Spinal cord (tissue), 10 donors: ENCODE results near the gene CMYA5. TPM values are rescaled to one million over a fixed set of nuclear protein-coding genes. Genes with fewer than 3 reads are reported as not detected.
"Not testable (repeated sequence)": the region's sequence is repeated elsewhere in the genome, so short reads cannot be mapped to it uniquely, and the experiment has no call there.

Experiments used
- DNase-seq, 6 donors: peaks; one replicate each; pipeline versions ENCODE4 v3.0.0 to v3.0.0-alpha.2; 2013 to 2015; ENCODE audit warnings: low spot score in 6 of 6, low read depth in 4 of 6
- H3K27ac ChIP-seq: one replicate; pipeline ENCODE4 v1.5.1; 2013; ENCODE audit warnings: low read depth, low read length, control low read depth
- H3K27me3 ChIP-seq: one replicate; pipeline ENCODE4 v1.6.1; 2013; ENCODE audit warnings: low read length; ENCODE audit not compliant: control insufficient read depth, insufficient read depth
- H3K36me3 ChIP-seq: one replicate; pipeline ENCODE4 v1.6.1; 2013; ENCODE audit warnings: low read length; ENCODE audit not compliant: control insufficient read depth, insufficient read depth
- H3K4me1 ChIP-seq: one replicate; pipeline ENCODE4 v1.6.1; 2013; ENCODE audit warnings: low read length; ENCODE audit not compliant: control insufficient read depth, insufficient read depth
- H3K4me3 ChIP-seq: one replicate; pipeline ENCODE4 v1.5.1; 2013; ENCODE audit warnings: low read depth, low read length, control low read depth
- H3K9me3 ChIP-seq: one replicate; pipeline ENCODE4 v1.6.1; 2013; ENCODE audit warnings: low read length; ENCODE audit not compliant: control insufficient read depth, insufficient read depth
- WGBS: methylation state at CpG from one replicate; pipeline ENCODE4 v1.1.5; 2013; ENCODE audit warnings: missing lambda C conversion rate; ENCODE audit not compliant: insufficient coverage; 5-methylcytosine and 5-hydroxymethylcytosine counted together
- polyA plus RNA-seq, 2 donors: library from polyadenylated mRNA; unstranded; fragments of 120-200 nt; gene quantifications; one replicate each; pipeline ENCODE4 v1.2.1, GENCODE V29; 2013; ENCODE audit not compliant: insufficient read length in 2 of 2
- total RNA-seq, 2 donors: library from RNA; depleted of rRNA in 1 of 2; stranded (reverse); fragments of 120-200 nt in 1 of 2; fragments of >200 nt in 1 of 2; gene quantifications; one replicate each; pipeline versions ENCODE4 v1.2.3 to v1.2.4, GENCODE V29; 2013 to 2014
- donor health status: healthy.

The CMYA5 gene
- total and polyA plus RNA-seq, 4 donors: 4.0 to 9.2 (median 4.6) TPM

- DNase-seq: no peak
- H3K9me3 ChIP-seq: no peaks in the 10 kb centered on the region
- H3K36me3 ChIP-seq: no peaks in the 10 kb centered on the region
- whole genome bisulfite sequencing: 75% methylated on average over 1 of the region's 4 CpGs
- H3K27me3 ChIP-seq: no peaks in the 10 kb centered on the region
- H3K4me1 ChIP-seq: no peaks in the 10 kb centered on the region
- no peak overlapping the region for H3K4me3 ChIP-seq
- no peak overlapping the region for H3K27ac ChIP-seq
Observed at GRCh38 chr5:79697222-79698170, 7.9 kb downstream of the CMYA5 start.

GRCh38 chr5:79699763-79700400 is 10.2 kb downstream of the CMYA5 start:
- 100% methylated on average over 1 of the region's 4 CpGs for WGBS
- H3K4me1 ChIP-seq: no peaks in the 10 kb centered on the region
- H3K27ac ChIP-seq: no peak overlapping the region
- no peaks in the 10 kb centered on the region for H3K9me3 ChIP-seq
- DNase-seq: no peak
- no peaks in the 10 kb centered on the region for H3K27me3 ChIP-seq
- H3K36me3 ChIP-seq: no peaks in the 10 kb centered on the region
- no peak overlapping the region for H3K4me3 ChIP-seq

GRCh38 chr5:79702606-79703380 is 13.2 kb downstream of the CMYA5 start:
- no peaks in the 10 kb centered on the region for H3K9me3 ChIP-seq
- no peak overlapping the region for H3K27ac ChIP-seq
- H3K27me3 ChIP-seq: no peaks in the 10 kb centered on the region
- WGBS: 36% methylated on average over 2 of the region's 3 CpGs
- H3K4me1 ChIP-seq: no peaks in the 10 kb centered on the region
- H3K4me3 ChIP-seq: no peak overlapping the region
- DNase-seq: peak in 1 of 6 donors; percentile 28
- H3K36me3 ChIP-seq: no peaks in the 10 kb centered on the region

DNA sequence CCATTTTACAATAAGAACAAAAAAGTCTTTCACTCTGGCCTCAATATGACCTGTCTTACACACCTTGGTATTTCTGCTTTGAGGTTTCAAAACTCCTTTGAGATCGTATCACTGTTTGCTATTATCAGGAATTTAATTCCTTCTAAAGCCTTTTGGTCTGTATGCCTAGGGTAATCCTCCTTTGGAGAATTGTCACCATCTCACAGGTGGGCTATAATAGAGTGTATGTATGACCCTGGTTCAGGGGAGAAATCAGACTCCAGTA is 13.7 kb downstream of the CMYA5 start:
- no peak overlapping the region for H3K27ac ChIP-seq
- H3K4me1 ChIP-seq: no peaks in the 10 kb centered on the region
- no peak for DNase-seq
- no peaks in the 10 kb centered on the region for H3K36me3 ChIP-seq
- no peaks in the 10 kb centered on the region for H3K9me3 ChIP-seq
- H3K4me3 ChIP-seq: no peak overlapping the region
- WGBS: 100% methylated on average over 1 of the region's 1 CpG
- H3K27me3 ChIP-seq: no peaks in the 10 kb centered on the region

- H3K27ac ChIP-seq: no peak overlapping the region
- H3K36me3 ChIP-seq: no peaks in the 10 kb centered on the region
- no peak overlapping the region for H3K4me3 ChIP-seq
- DNase-seq: no peak
- no peaks in the 10 kb centered on the region for H3K4me1 ChIP-seq
- no peaks in the 10 kb centered on the region for H3K9me3 ChIP-seq
- H3K27me3 ChIP-seq: no peaks in the 10 kb centered on the region
Observed at GRCh38 chr5:79704553-79704952, 14.9 kb downstream of the CMYA5 start.

GRCh38 chr5:79705632-79706031 is 16.0 kb downstream of the CMYA5 start:
- 100% methylated on average over 3 of the region's 3 CpGs for WGBS
- no peak for DNase-seq
- Histone ChIP-seq H3K36me3 (no peaks in the 10 kb centered on the region), H3K27me3 (no peaks in the 10 kb centered on the region), H3K9me3 (no peaks in the 10 kb centered on the region), H3K4me1 (no peaks in the 10 kb centered on the region), H3K27ac (no peak overlapping the region), H3K4me3 (no peak overlapping the region)

GRCh38 chr5:79706317-79706716 is 16.7 kb downstream of the CMYA5 start:
- not testable (repeated sequence) for DNase-seq, H3K4me3 ChIP-seq, H3K27me3 ChIP-seq, H3K9me3 ChIP-seq, H3K36me3 ChIP-seq, H3K4me1 ChIP-seq, H3K27ac ChIP-seq
- WGBS: 97% methylated on average over 6 of the region's 8 CpGs

DNA sequence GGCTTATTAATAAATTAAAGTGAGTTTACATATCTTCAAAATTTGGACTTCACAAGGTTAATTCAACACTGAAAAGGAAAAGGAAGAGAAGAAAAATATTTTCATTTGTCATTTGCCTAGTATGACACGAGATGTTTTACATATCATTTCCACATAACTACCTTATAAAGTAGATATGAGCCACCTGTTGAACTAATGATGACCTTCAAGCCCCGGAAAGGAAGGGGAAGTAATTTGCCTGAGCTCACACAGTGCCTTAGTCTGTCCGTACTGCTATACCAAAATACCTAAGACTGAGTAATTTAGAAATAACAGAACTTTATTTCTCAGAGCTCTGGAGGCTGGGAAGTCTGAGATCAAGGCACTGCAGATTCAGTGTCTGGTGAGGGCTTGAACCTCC is 17.9 kb downstream of the CMYA5 start:
- no CpG with 5 or more reads among the region's 3 CpGs for WGBS
- no peak for DNase-seq
- Histone ChIP-seq H3K4me1 (no peaks in the 10 kb centered on the region), H3K27me3 (no peaks in the 10 kb centered on the region), H3K4me3 (no peak overlapping the region), H3K36me3 (no peaks in the 10 kb centered on the region), H3K27ac (no peak overlapping the region), H3K9me3 (no peaks in the 10 kb centered on the region)

DNA sequence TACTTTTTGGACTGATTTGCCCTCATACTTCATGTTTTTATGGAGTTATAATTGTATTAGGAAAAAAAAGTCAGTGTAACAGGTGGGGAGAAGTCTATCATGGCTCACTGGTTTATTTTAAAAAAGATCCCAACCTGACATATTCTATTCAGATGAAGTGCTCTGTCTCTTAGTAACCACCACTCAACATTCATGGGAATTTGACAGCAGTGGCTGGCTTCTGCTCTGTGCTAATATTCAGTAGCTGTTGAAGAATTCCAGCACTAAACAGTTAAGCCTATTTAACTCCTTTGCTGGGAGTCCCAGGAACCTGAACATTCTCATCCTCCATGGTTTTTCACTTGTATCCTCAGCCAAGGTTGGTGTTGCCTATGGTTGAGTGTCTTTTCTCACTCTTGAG is 23.1 kb downstream of the CMYA5 start:
- H3K4me3 ChIP-seq: no peak overlapping the region
- no peaks in the 10 kb centered on the region for H3K9me3 ChIP-seq
- no peaks in the 10 kb centered on the region for H3K36me3 ChIP-seq
- DNase-seq: no peak
- H3K4me1 ChIP-seq: no peaks in the 10 kb centered on the region
- no peaks in the 10 kb centered on the region for H3K27me3 ChIP-seq
- no peak overlapping the region for H3K27ac ChIP-seq
